ENCODE results near the gene MPRIP.

GRCh38 chr17:17102176-17102575 is 59.9 kb downstream of the MPRIP start:
- no peak for TF ChIP-seq TSHZ2 (CRISPR knock-in tag; IDR thresholded peaks at IDR 0.05)
- TF ChIP-seq ISL1 (CRISPR knock-in tag; IDR thresholded peaks at IDR 0.05) = no peak
- TF ChIP-seq ZFP30 (CRISPR knock-in tag; IDR thresholded peaks at IDR 0.05) = no peak
- TF ChIP-seq, protein P1, sequence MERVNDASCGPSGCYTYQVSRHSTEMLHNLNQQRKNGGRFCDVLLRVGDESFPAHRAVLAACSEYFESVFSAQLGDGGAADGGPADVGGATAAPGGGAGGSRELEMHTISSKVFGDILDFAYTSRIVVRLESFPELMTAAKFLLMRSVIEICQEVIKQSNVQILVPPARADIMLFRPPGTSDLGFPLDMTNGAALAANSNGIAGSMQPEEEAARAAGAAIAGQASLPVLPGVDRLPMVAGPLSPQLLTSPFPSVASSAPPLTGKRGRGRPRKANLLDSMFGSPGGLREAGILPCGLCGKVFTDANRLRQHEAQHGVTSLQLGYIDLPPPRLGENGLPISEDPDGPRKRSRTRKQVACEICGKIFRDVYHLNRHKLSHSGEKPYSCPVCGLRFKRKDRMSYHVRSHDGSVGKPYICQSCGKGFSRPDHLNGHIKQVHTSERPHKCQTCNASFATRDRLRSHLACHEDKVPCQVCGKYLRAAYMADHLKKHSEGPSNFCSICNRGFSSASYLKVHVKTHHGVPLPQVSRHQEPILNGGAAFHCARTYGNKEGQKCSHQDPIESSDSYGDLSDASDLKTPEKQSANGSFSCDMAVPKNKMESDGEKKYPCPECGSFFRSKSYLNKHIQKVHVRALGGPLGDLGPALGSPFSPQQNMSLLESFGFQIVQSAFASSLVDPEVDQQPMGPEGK (CRISPR knock-in tag; IDR thresholded peaks at IDR 0.05; ENCODE audit: borderline replicate concordance) = no peak
- no peak for TF ChIP-seq TCF4 (CRISPR knock-in tag; IDR thresholded peaks at IDR 0.05; ENCODE audit: borderline replicate concordance)
- no peak for TF ChIP-seq RARB (CRISPR knock-in tag; IDR thresholded peaks at IDR 0.05)

All from SK-N-SH treated with all-trans-retinoic acid at 6 μM for 48 hours (cell line).